ENCODE results near the gene CTCFL. TPM values are rescaled to one million over a fixed set of nuclear protein-coding genes. Genes with fewer than 3 reads are reported as not detected.

Gene CTCFL
- total RNA-seq, 1 donor from 2014 or later, result 0.09 TPM

GRCh38 chr20:57552471-57552870 is 27.5 kb upstream of the CTCFL start:
- TF ChIP-seq, protein P1, sequence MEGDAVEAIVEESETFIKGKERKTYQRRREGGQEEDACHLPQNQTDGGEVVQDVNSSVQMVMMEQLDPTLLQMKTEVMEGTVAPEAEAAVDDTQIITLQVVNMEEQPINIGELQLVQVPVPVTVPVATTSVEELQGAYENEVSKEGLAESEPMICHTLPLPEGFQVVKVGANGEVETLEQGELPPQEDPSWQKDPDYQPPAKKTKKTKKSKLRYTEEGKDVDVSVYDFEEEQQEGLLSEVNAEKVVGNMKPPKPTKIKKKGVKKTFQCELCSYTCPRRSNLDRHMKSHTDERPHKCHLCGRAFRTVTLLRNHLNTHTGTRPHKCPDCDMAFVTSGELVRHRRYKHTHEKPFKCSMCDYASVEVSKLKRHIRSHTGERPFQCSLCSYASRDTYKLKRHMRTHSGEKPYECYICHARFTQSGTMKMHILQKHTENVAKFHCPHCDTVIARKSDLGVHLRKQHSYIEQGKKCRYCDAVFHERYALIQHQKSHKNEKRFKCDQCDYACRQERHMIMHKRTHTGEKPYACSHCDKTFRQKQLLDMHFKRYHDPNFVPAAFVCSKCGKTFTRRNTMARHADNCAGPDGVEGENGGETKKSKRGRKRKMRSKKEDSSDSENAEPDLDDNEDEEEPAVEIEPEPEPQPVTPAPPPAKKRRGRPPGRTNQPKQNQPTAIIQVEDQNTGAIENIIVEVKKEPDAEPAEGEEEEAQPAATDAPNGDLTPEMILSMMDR (conservative IDR thresholded peaks at IDR 0.05), result no peak
- H3K27me3 Mint-ChIP-seq (ENCODE audit: low read depth), result peaks cover 16% of the 10 kb centered on the region
- H3K36me3 Mint-ChIP-seq (ENCODE audit: low read depth), result no peaks in the 10 kb centered on the region
- no peak overlapping the region for H3K27ac Mint-ChIP-seq (ENCODE audit: unreplicated experiment)
- H3K9me3 Mint-ChIP-seq, result no peaks in the 10 kb centered on the region
- no peak for DNase-seq (ENCODE audit: low read depth, low spot score)
- no peaks in the 10 kb centered on the region for H3K4me1 Mint-ChIP-seq
- no peak overlapping the region for H3K4me3 Mint-ChIP-seq

- Mint-ChIP-seq H3K36me3 (ENCODE audit: low read depth) (no peaks in the 10 kb centered on the region), H3K27me3 (ENCODE audit: low read depth) (peaks cover 5% of the 10 kb centered on the region), H3K9me3 (no peaks in the 10 kb centered on the region), H3K4me3 (no peak overlapping the region), H3K4me1 (peaks cover 9% of the 10 kb centered on the region), H3K27ac (ENCODE audit: unreplicated experiment) (no peak overlapping the region)
- no peak for DNase-seq (ENCODE audit: low read depth, low spot score)
- TF ChIP-seq, protein P1 (conservative IDR thresholded peaks at IDR 0.05), result no peak
Observed at GRCh38 chr20:57548177-57549058, 23.5 kb upstream of the CTCFL start.

DNA sequence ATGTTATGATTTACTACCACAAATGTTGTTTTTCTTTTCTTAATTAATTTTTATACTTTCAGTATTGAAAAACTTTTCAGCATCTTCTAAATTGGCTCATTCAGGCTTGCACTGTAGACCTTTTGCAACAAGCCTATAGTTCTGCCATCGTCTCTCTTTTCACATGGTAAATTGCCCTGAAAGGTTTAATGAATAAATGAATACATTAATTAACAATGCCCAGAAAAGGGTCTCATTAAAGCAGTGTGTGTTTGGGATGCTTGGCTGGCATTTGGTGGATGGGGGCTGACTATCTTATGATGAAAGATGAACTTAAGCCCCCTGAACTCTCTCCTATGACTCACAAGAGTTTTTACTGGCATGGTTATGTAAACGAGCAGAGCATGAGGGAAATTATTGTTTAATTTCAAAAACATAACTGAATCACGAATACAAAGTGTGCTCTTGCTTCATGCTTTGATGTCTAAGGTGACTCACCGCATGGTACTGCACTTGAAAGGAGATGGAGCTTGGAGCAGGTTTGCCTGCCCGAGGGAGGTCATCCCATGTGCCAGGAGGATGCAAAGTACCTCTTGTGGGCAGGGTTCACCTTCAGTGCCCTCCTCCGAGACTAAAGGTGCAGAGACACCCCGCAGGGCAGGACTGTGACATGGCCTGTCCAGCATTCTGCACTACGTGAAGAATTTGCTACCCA is 22.2 kb upstream of the CTCFL start:
- no peak overlapping the region for H3K4me3 Mint-ChIP-seq
- no peak for DNase-seq (ENCODE audit: low read depth, low spot score)
- no peak overlapping the region for H3K27ac Mint-ChIP-seq (ENCODE audit: unreplicated experiment)
- TF ChIP-seq, protein P1 (conservative IDR thresholded peaks at IDR 0.05), result no peak
- peaks cover 9% of the 10 kb centered on the region for H3K27me3 Mint-ChIP-seq (ENCODE audit: low read depth)
- no peaks in the 10 kb centered on the region for H3K36me3 Mint-ChIP-seq (ENCODE audit: low read depth)
- H3K9me3 Mint-ChIP-seq, result no peaks in the 10 kb centered on the region
- peaks cover 9% of the 10 kb centered on the region for H3K4me1 Mint-ChIP-seq

- DNase-seq (ENCODE audit: low read depth, low spot score), result no peak
- Mint-ChIP-seq H3K9me3 (no peaks in the 10 kb centered on the region), H3K27ac (ENCODE audit: unreplicated experiment) (no peak overlapping the region), H3K27me3 (ENCODE audit: low read depth) (peaks cover 9% of the 10 kb centered on the region), H3K36me3 (ENCODE audit: low read depth) (no peaks in the 10 kb centered on the region), H3K4me1 (peaks cover 9% of the 10 kb centered on the region), H3K4me3 (no peak overlapping the region)
- TF ChIP-seq, protein P1 (conservative IDR thresholded peaks at IDR 0.05), result no peak
Observed at GRCh38 chr20:57545927-57546662, 21.2 kb upstream of the CTCFL start.

DNA sequence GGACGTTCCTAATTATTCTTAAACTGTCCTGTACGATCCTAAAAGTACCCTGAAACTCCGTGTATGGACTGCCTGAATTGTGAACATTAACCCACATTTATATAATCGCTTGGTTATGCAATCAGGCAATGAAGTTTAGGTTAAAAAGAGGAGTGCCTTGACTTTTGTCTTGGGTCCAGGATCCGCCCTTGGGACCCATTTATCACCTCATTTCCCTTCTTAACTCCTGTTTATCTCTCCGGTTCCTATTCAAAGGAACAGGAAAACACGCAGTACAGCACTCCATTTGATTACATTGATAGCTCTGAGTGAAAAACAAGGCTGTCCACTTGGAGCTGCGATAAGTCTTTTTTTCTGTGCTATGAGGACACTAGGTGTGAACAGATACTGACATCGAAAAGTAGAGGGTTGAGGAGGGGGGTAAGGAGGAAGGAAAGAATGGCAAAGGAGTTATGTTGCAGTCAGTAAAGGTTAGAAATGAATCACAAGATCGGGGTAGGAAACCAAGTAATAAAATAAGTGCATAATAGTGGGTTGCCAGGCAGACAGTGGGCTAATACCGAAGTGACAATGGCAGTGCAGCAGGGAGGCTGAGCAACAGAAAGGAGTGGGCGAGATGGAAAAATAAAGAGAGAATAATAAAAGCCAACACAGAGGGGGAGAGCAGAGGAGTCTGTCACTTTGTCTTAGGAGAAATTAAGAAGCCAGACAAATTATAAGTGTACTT is 20.1 kb upstream of the CTCFL start:
- no peaks in the 10 kb centered on the region for H3K36me3 Mint-ChIP-seq (ENCODE audit: low read depth)
- H3K27ac Mint-ChIP-seq (ENCODE audit: unreplicated experiment), result no peak overlapping the region
- peaks cover 9% of the 10 kb centered on the region for H3K27me3 Mint-ChIP-seq (ENCODE audit: low read depth)
- H3K4me1 Mint-ChIP-seq, result peaks cover 9% of the 10 kb centered on the region
- no peak for DNase-seq (ENCODE audit: low read depth, low spot score)
- TF ChIP-seq, protein P1 (conservative IDR thresholded peaks at IDR 0.05), result no peak
- no peak overlapping the region for H3K4me3 Mint-ChIP-seq
- H3K9me3 Mint-ChIP-seq, result no peaks in the 10 kb centered on the region
